ENCODE measurements around the gene ARSI. TPM values are rescaled to one million over a fixed set of nuclear protein-coding genes. Genes with fewer than 3 reads are reported as not detected.

ARSI gene
- polyA plus RNA-seq, 1 of the 3 experiments (the other 2 are of a cell fraction) = 0.20 TPM

DNA sequence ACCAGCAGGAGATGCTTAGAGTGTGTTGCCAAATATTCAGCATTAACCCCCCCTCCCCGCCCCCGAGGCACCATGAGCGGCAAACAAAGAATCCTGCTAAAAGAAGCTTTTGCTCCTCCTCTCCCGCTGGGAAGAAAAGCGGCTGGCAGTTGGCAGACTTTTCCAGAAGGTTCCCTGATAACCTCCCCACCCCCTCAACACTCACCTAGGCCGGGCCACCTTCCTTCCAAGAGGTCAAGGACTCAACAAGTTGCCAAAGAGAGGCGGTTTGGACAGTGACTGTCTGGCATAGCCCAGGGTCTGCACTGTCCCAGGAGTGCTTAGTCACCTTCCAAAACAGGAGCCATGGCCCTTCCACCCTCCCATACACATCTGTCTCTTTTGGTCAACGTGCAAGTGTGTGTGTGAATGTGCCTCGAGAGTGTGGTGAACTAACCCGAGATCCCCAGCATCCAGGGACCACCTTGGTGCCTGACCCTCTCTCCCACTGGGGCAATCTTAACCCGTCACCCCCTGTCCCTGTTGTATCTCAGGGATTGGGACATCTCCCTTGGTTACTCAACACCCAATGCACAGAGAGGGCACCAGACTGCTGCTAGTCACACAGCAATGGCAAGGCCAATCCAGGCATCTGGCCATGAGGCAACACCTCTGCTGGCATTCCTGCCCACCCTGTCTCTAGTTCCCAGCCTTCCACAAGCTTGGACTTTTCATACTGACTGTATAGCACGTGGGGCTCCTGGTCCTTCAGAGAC lies 32.0 kb downstream of the ARSI start:
- H3K4me2 ChIP-seq = no peak overlapping the region
- H3K27ac ChIP-seq (ENCODE audit: low read depth in 2 of 2, low read length in 1 of 2) = no peak overlapping the region
- ChIA-PET POLR2A (no interaction called here), CTCF (interaction anchor here (0.6 to 11.8 kb wide), 6 partner anchors 12 to 165 kb away, joined by 3 to 109 read pairs (median 4); no protein-coding TSS in a partner anchor)
- no peak overlapping the region for H3K4me3 ChIP-seq (ENCODE audit: low read depth in 2 of 2, low read length in 1 of 2)
- no peak for DNase-seq
- no peak overlapping the region for H3K9ac ChIP-seq
- H3K36me3 ChIP-seq (replicated peaks in 1 of 2; ENCODE audit: control insufficient read depth in 1 of 2, insufficient read depth in 2 of 2, low read length in 1 of 2) = no peaks in the 10 kb centered on the region
- no peak overlapping the region for H2AFZ ChIP-seq (ENCODE audit: low read depth)
- H3K9me3 ChIP-seq = no peaks in the 10 kb centered on the region
- no peaks in the 10 kb centered on the region for H3K9me2 ChIP-seq
- no peaks in the 10 kb centered on the region for H4K20me1 ChIP-seq (ENCODE audit: insufficient read depth)
- no peaks in the 10 kb centered on the region for H3F3A ChIP-seq (replicated peaks; ENCODE audit: insufficient read depth)
- WGBS (ENCODE audit: low lambda C conversion rate) = 61% methylated on average over 10 of the region's 12 CpGs
- no peaks in the 10 kb centered on the region for H3K79me2 ChIP-seq (ENCODE audit: insufficient read depth)
- no peak for TF ChIP-seq FOXM1 (IDR thresholded peaks at IDR 0.05; ENCODE audit: low read depth)
- TF ChIP-seq NRF1 (IDR thresholded peaks at IDR 0.05; ENCODE audit: low read depth, low read length) = no peak
- no peak for TF ChIP-seq GATA2 (CRISPR knock-in tag; IDR thresholded peaks at IDR 0.05)
- TF ChIP-seq TCF12 (IDR thresholded peaks at IDR 0.05) = no peak
- no peak for TF ChIP-seq EP300 (IDR thresholded peaks at IDR 0.05; ENCODE audit: borderline replicate concordance in 1 of 2, low read depth in 1 of 2, low read length in 1 of 2)
- TF ChIP-seq RXRA (IDR thresholded peaks at IDR 0.05; ENCODE audit: borderline replicate concordance, low read depth) = no peak
- TF ChIP-seq CTCF (IDR thresholded peaks at IDR 0.05) = no peak
- no peak for TF ChIP-seq SMC3 (IDR thresholded peaks at IDR 0.05; ENCODE audit: low read depth, low read length)
- TF ChIP-seq IRF3 (IDR thresholded peaks at IDR 0.05; ENCODE audit: low read depth, low read length) = no peak
- TF ChIP-seq EZH2phosphoT487 (IDR thresholded peaks at IDR 0.05; ENCODE audit: borderline replicate concordance, low read depth) = no peak
- TF ChIP-seq, protein P1, sequence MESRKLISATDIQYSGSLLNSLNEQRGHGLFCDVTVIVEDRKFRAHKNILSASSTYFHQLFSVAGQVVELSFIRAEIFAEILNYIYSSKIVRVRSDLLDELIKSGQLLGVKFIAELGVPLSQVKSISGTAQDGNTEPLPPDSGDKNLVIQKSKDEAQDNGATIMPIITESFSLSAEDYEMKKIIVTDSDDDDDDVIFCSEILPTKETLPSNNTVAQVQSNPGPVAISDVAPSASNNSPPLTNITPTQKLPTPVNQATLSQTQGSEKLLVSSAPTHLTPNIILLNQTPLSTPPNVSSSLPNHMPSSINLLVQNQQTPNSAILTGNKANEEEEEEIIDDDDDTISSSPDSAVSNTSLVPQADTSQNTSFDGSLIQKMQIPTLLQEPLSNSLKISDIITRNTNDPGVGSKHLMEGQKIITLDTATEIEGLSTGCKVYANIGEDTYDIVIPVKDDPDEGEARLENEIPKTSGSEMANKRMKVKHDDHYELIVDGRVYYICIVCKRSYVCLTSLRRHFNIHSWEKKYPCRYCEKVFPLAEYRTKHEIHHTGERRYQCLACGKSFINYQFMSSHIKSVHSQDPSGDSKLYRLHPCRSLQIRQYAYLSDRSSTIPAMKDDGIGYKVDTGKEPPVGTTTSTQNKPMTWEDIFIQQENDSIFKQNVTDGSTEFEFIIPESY (IDR thresholded peaks at IDR 0.05; ENCODE audit: borderline replicate concordance, low read depth) = no peak
- no peak for TF ChIP-seq FOSL2 (IDR thresholded peaks at IDR 0.05; ENCODE audit: borderline replicate concordance, low read depth)
- TF ChIP-seq SIN3A (IDR thresholded peaks at IDR 0.05; ENCODE audit: borderline replicate concordance, low read depth, low read length) = no peak
- no peak for TF ChIP-seq TEAD4 (IDR thresholded peaks at IDR 0.05; ENCODE audit: borderline replicate concordance, insufficient read depth)
- no peak for TF ChIP-seq NFIC (IDR thresholded peaks at IDR 0.05; ENCODE audit: borderline replicate concordance)
- TF ChIP-seq YY1 (IDR thresholded peaks at IDR 0.05; ENCODE audit: low read depth) = no peak
- TF ChIP-seq, protein P2, sequence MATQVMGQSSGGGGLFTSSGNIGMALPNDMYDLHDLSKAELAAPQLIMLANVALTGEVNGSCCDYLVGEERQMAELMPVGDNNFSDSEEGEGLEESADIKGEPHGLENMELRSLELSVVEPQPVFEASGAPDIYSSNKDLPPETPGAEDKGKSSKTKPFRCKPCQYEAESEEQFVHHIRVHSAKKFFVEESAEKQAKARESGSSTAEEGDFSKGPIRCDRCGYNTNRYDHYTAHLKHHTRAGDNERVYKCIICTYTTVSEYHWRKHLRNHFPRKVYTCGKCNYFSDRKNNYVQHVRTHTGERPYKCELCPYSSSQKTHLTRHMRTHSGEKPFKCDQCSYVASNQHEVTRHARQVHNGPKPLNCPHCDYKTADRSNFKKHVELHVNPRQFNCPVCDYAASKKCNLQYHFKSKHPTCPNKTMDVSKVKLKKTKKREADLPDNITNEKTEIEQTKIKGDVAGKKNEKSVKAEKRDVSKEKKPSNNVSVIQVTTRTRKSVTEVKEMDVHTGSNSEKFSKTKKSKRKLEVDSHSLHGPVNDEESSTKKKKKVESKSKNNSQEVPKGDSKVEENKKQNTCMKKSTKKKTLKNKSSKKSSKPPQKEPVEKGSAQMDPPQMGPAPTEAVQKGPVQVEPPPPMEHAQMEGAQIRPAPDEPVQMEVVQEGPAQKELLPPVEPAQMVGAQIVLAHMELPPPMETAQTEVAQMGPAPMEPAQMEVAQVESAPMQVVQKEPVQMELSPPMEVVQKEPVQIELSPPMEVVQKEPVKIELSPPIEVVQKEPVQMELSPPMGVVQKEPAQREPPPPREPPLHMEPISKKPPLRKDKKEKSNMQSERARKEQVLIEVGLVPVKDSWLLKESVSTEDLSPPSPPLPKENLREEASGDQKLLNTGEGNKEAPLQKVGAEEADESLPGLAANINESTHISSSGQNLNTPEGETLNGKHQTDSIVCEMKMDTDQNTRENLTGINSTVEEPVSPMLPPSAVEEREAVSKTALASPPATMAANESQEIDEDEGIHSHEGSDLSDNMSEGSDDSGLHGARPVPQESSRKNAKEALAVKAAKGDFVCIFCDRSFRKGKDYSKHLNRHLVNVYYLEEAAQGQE (IDR thresholded peaks at IDR 0.05; ENCODE audit: low read depth, low read length) = no peak
- TF ChIP-seq USF2 (IDR thresholded peaks at IDR 0.05; ENCODE audit: borderline replicate concordance, low read depth, low read length) = no peak
- TF ChIP-seq, protein P3, sequence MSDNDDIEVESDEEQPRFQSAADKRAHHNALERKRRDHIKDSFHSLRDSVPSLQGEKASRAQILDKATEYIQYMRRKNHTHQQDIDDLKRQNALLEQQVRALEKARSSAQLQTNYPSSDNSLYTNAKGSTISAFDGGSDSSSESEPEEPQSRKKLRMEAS (IDR thresholded peaks at IDR 0.05; ENCODE audit: low read depth) = no peak
- no peak for TF ChIP-seq CHD2 (IDR thresholded peaks at IDR 0.05; ENCODE audit: low read length, partially characterized antibody)
- no peaks in the 10 kb centered on the region for H3K27me3 ChIP-seq (ENCODE audit: insufficient read depth)
- H3K4me1 ChIP-seq (ENCODE audit: control insufficient read depth in 1 of 2, insufficient read depth in 2 of 2, low read depth in 1 of 2, low read length in 1 of 2) = peaks cover 9 to 12% of the 10 kb centered on the region in 2 experiments; a peak in 2 of 4 replicates
